Left lung (tissue), 10 donors: ENCODE measurements around the gene FBXL20. TPM values are rescaled to one million over a fixed set of nuclear protein-coding genes. Genes with fewer than 3 reads are reported as not detected.
A peak's percentile ranks its signal among the peaks of the same experiment; 100 is the strongest.

Experiments used
- ATAC-seq: fragments of 200-7000 bp; cut with Tn5 transposase; one replicate; pipeline ENCODE4 v1.9.1; 2020; ENCODE audit warnings: moderate library complexity
- DNase-seq, 4 donors: peaks; one replicate each; pipeline ENCODE4 v3.0.0-alpha.2; 2013 to 2020
- H3K27ac ChIP-seq, 2 donors: fragments of 200-600 bp; sonication (generic) in 1 of 2; one replicate each; pipeline versions ENCODE4 v1.5.0 to v1.8.0; 2020 to 2021
- H3K27me3 ChIP-seq, 2 donors: fragments of 200-600 bp; sonication (generic) in 1 of 2; one replicate each; pipeline versions ENCODE4 v1.5.0 to v1.8.0; 2020 to 2021
- H3K36me3 ChIP-seq, 2 donors: fragments of 200-600 bp; sonication (generic) in 1 of 2; one replicate each; pipeline versions ENCODE4 v1.5.0 to v1.8.0; 2020 to 2021
- H3K4me1 ChIP-seq, 2 donors: fragments of 200-600 bp; one replicate each; pipeline ENCODE4 v1.8.0; 2021
- H3K4me3 ChIP-seq, 2 donors: fragments of 200-600 bp; sonication (generic) in 1 of 2; one replicate each; pipeline versions ENCODE4 v1.5.0 to v1.8.0; 2020 to 2021; ENCODE audit warnings: mild to moderate bottlenecking in 1 of 2
- H3K9me3 ChIP-seq, 2 donors: fragments of 200-600 bp; sonication (generic) in 1 of 2; one replicate each; pipeline versions ENCODE4 v1.5.0 to v1.8.0; 2020 to 2021
- intact Hi-C, 2 donors: fragments of 100-400 bp; cut with DNase I; formaldehyde crosslinking; loops; one replicate each; pipeline versions ENCODE4 v1.11.2 to v1.14.2; 2022
- polyA plus RNA-seq, 6 donors: library from polyadenylated mRNA; unstranded; fragments of 120-200 nt; gene quantifications; one replicate each; pipeline ENCODE4 v1.2.1, GENCODE V29; 2013; ENCODE audit not compliant: insufficient read length in 6 of 6
- total RNA-seq, 2 donors: library from RNA; stranded (reverse); fragmentation: NEBNext Ultra II Directional; extraction: Animal tissue kit (Norgen Biotek cat#: 25700); gene quantifications; one replicate each; pipeline ENCODE4 v1.2.1, GENCODE V29; 2021
- TF ChIP-seq, protein P1 (sequence below), 2 donors: fragments of 200-600 bp; sonication (generic) in 1 of 2; IDR thresholded peaks; one replicate each; pipeline versions ENCODE4 v1.5.0 to v1.8.0; 2021; ENCODE audit warnings: antibody characterized with exemption in 2 of 2
- donor health status: DM: no; HTN: yes; CAD: no.
- donor health status: DM: no; HTN: no; CAD: no.

FBXL20 gene
- total and polyA plus RNA-seq, 8 donors = 14.1 to 27.3 (median 18.7) TPM

DNA sequence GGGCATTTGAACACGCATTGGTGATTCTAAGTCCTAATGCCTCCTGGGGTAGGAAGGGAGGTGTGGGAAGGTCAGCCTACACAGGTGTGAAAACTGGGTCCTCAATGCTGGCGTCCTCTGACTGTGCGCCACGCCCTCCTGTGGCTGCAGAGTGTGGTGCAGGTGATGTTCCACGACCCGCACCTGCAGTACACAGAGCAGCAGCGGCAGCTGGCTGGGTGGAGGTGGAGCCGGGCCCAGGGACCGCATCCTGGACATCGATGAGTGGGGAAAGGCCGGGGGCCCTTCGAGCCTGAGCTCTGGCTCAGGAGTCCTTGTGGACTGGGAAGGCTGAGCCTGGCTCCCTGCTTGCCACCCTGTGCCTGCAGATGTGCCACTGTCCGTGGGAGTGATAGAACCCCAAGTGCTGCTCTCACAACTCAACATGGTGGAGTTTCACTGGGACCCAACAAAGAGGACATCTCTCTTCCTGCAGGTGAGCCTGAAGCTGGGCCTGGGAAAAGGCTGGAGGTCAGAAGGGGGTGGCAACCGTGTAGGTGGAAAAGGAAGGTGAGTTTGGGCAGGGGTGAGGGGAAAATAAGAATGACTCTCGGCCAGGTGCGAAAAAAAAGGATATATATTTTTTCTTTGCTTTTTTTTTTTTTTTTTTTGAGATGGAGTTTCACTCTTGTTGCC lies 161.6 kb downstream of the FBXL20 start:
- H3K4me1 ChIP-seq = peaks cover under 1 to 15% of the 10 kb centered on the region in 2 donors
- H3K27me3 ChIP-seq = peaks cover 0 to 69% of the 10 kb centered on the region in 2 donors
- DNase-seq (peak in 2 of 4 donors; percentile 34 to 85), ATAC-seq (peak; percentile 76)
- no peaks in the 10 kb centered on the region for H3K36me3 ChIP-seq
- no peaks in the 10 kb centered on the region for H3K9me3 ChIP-seq
- no peak overlapping the region for H3K27ac ChIP-seq
- TF ChIP-seq, protein P1, sequence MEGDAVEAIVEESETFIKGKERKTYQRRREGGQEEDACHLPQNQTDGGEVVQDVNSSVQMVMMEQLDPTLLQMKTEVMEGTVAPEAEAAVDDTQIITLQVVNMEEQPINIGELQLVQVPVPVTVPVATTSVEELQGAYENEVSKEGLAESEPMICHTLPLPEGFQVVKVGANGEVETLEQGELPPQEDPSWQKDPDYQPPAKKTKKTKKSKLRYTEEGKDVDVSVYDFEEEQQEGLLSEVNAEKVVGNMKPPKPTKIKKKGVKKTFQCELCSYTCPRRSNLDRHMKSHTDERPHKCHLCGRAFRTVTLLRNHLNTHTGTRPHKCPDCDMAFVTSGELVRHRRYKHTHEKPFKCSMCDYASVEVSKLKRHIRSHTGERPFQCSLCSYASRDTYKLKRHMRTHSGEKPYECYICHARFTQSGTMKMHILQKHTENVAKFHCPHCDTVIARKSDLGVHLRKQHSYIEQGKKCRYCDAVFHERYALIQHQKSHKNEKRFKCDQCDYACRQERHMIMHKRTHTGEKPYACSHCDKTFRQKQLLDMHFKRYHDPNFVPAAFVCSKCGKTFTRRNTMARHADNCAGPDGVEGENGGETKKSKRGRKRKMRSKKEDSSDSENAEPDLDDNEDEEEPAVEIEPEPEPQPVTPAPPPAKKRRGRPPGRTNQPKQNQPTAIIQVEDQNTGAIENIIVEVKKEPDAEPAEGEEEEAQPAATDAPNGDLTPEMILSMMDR (IDR thresholded peaks at IDR 0.05) = peak; percentile 30 to 63
- intact Hi-C loops = loop anchor here in 1 of 2 donors (5.0 kb wide), 1 partner anchor 257 kb away; no protein-coding TSS in a partner anchor
- H3K4me3 ChIP-seq = no peak overlapping the region

DNA sequence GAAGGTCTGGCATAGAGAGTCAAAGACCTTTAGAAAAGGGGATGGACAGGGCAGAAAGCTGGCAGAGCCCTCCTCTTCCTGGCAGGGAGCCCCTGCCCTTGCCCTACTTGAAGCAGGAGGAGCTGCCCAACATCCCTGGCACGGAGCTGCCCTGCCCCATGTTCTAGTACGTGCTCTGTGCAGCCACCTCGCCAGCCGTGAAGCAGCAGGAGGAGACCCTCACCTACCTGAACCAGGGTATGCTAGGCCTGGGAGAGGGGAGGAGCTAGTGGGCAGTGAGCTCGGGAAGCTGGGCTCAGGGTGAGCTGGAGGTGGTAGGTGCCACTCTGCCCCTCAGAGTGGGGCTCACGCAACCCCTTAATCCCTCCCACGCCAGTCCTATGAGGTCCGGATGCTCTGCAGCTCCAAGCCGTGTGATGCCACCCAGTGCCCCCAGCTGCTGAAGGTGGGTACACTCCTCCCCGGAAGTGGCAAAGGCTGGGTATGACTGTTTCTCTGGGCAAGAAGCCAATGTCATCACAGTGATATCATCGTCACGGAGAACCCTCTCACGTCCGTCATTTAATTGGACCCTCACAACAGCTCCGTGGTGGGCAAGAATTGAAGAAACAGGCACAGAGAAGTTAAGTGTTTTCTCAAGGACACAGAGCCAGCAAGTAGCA lies 163.0 kb downstream of the FBXL20 start:
- Histone ChIP-seq H3K27me3 (peaks cover 0 to 58% of the 10 kb centered on the region in 2 donors), H3K4me1 (peaks cover 0 to 7% of the 10 kb centered on the region in 2 donors), H3K4me3 (no peak overlapping the region), H3K27ac (no peak overlapping the region), H3K9me3 (no peaks in the 10 kb centered on the region), H3K36me3 (no peaks in the 10 kb centered on the region)
- no peak for DNase-seq
- ATAC-seq = peak; percentile 51
- intact Hi-C loops = no loop called here
- TF ChIP-seq, protein P1 (IDR thresholded peaks at IDR 0.05) = no peak

DNA sequence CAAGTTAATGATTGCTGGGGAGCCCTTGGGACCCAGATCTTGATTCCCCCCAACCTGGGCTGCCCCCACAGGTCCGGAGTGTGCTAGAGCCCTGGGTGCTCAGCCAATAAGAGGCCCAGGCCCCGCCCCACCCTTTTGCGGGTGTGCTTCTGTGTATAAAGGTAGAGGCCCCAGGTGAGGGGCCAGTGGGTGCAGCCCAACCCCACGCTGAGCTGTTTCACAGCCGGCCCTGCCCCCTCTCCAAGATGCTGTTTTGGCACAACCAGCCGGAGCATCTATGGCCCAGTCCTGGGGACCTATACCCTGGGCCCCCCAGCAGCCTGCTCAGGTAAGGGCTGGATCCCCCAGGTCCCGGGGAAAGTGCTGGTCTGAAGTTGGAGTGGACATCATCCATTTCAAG lies 163.8 kb downstream of the FBXL20 start:
- Histone ChIP-seq H3K9me3 (no peaks in the 10 kb centered on the region), H3K36me3 (no peaks in the 10 kb centered on the region), H3K4me1 (peaks cover 0 to 7% of the 10 kb centered on the region in 2 donors), H3K27ac (no peak overlapping the region), H3K27me3 (peaks cover 0 to 61% of the 10 kb centered on the region in 2 donors), H3K4me3 (no peak overlapping the region)
- DNase-seq = no peak
- TF ChIP-seq, protein P1 (IDR thresholded peaks at IDR 0.05) = no peak
- ATAC-seq = no peak
- intact Hi-C loops = no loop called here

DNA sequence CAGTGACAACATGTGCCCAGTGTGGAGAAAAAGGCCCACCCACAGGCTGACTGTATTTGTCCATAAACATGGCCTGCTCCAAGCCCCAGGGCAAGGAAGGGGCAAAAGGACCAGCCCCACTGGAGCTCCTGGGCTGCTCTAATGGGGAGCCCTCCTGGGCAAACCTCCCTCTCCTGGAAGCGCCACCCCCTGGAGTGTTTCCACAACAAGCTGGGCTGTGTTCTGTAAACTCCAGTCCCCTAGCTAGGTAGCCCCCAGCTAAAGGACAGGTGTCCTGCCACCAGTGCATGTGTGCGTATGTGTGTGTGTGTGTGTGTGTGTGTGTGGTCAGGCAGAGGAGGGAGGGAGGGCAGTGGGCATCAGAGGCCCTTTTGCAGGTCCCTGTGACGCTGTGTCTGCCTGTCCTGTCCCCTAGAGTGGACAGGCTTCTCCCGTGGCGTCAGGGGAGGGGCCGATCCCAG lies 164.4 kb downstream of the FBXL20 start:
- Histone ChIP-seq H3K9me3 (no peaks in the 10 kb centered on the region), H3K4me1 (peaks cover 4 to 7% of the 10 kb centered on the region in 2 donors), H3K4me3 (no peak overlapping the region), H3K36me3 (no peaks in the 10 kb centered on the region), H3K27ac (no peak overlapping the region), H3K27me3 (peaks cover 0 to 63% of the 10 kb centered on the region in 2 donors)
- TF ChIP-seq, protein P1 (IDR thresholded peaks at IDR 0.05) = no peak
- DNase-seq (no peak), ATAC-seq (no peak)
- intact Hi-C loops = no loop called here

DNA sequence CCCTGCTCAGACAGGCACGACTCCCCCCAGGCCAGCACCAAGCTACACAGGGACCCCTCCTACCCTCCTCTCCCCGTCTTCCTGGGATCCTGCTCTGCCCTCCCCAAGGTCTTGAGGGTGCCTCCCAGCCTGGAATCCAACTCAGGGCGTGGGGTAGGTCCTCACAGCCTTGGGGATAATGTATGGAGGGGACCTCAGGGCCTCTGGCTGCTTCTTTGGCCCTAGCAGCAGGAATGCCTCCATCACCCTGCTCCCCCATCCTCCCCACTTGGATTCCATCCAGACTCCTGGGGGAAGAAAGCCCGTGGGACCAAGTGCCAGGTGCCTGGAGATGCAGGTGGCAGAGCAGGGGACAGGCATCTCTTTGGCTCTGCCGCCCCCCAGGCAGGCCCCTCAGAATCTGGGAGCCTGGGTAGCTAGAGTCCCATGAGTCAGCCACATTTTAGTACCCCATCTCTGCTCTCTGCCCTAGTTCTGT lies 164.9 kb downstream of the FBXL20 start:
- Histone ChIP-seq H3K27ac (no peak overlapping the region), H3K4me1 (peaks cover 8 to 9% of the 10 kb centered on the region in 2 donors), H3K4me3 (no peak overlapping the region), H3K9me3 (no peaks in the 10 kb centered on the region), H3K36me3 (no peaks in the 10 kb centered on the region), H3K27me3 (peaks cover 0 to 63% of the 10 kb centered on the region in 2 donors)
- ATAC-seq (no peak), DNase-seq (no peak)
- TF ChIP-seq, protein P1 (IDR thresholded peaks at IDR 0.05) = no peak
- intact Hi-C loops = no loop called here
